Keratinocyte (primary cell): ENCODE results near the gene ASF1A.

Experiments used
- EZH2 ChIP-seq: IDR thresholded peaks from one replicate; pipeline ENCODE4 v1.6.1; 2012; ENCODE audit warnings: inconsistent platforms, mild to moderate bottlenecking, low read length, moderate library complexity
- TF ChIP-seq, protein P1 (sequence below), 3 experiments: IDR thresholded peaks in 1 of 3; conservative IDR thresholded peaks in 1 of 3; optimal IDR thresholded peaks in 1 of 3; 2 replicates in 2 of 3; 3 replicates in 1 of 3; pipeline versions ENCODE3 to v1.5.1; 2011; ENCODE audit warnings: low read length in 3 of 3, mild to moderate bottlenecking in 3 of 3, moderate library complexity in 2 of 3, control low read depth in 1 of 3, inconsistent platforms in 1 of 3; ENCODE audit not compliant: insufficient read depth in 2 of 3; ENCODE audit errors: extremely low read depth in 1 of 3

GRCh38 chr6:118869894-118870589 lies 23.9 kb upstream of the ASF1A start:
- TF ChIP-seq, protein P1, sequence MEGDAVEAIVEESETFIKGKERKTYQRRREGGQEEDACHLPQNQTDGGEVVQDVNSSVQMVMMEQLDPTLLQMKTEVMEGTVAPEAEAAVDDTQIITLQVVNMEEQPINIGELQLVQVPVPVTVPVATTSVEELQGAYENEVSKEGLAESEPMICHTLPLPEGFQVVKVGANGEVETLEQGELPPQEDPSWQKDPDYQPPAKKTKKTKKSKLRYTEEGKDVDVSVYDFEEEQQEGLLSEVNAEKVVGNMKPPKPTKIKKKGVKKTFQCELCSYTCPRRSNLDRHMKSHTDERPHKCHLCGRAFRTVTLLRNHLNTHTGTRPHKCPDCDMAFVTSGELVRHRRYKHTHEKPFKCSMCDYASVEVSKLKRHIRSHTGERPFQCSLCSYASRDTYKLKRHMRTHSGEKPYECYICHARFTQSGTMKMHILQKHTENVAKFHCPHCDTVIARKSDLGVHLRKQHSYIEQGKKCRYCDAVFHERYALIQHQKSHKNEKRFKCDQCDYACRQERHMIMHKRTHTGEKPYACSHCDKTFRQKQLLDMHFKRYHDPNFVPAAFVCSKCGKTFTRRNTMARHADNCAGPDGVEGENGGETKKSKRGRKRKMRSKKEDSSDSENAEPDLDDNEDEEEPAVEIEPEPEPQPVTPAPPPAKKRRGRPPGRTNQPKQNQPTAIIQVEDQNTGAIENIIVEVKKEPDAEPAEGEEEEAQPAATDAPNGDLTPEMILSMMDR (optimal IDR thresholded peaks at IDR 0.05 in 1 of 3, IDR thresholded peaks at IDR 0.05 in 1 of 3, conservative IDR thresholded peaks at IDR 0.05 in 1 of 3; ENCODE audit: extremely low read depth in 1 of 3, insufficient read depth in 2 of 3, low read length in 3 of 3), result no peak
- TF ChIP-seq EZH2, result no peak
